Uterus (tissue), 4 donors: ENCODE measurements around the gene DHRS1. TPM values are rescaled to one million over a fixed set of nuclear protein-coding genes. Genes with fewer than 3 reads are reported as not detected.

Experiments used
- DNase-seq, 2 donors: peaks; one replicate each; pipeline ENCODE4 v3.0.0-alpha.2; 2019 to 2020
- H3K27ac ChIP-seq, 2 donors: fragments of 200-600 bp; sonication (generic); 1 replicate in 1 of 2; 2 replicates in 1 of 2; pipeline ENCODE4 v1.5.1; 2016 to 2018
- H3K27me3 ChIP-seq, 2 donors: fragments of 200-600 bp; sonication (generic); one replicate each; pipeline ENCODE4 v1.5.1; 2018 to 2019; ENCODE audit warnings: control low read depth in 1 of 2
- H3K36me3 ChIP-seq, 2 donors: fragments of 200-600 bp; sonication (generic); one replicate each; pipeline ENCODE4 v1.5.1; 2019; ENCODE audit warnings: control low read depth in 1 of 2
- H3K4me1 ChIP-seq, 2 donors: fragments of 200-600 bp; sonication (generic); one replicate each; pipeline ENCODE4 v1.5.1; 2018 to 2019; ENCODE audit warnings: control low read depth in 1 of 2
- H3K4me3 ChIP-seq, 2 donors: fragments of 200-600 bp; sonication (generic); 1 replicate in 1 of 2; 2 replicates in 1 of 2; pipeline ENCODE4 v1.5.1; 2018 to 2019; ENCODE audit warnings: mild to moderate bottlenecking in 1 of 2
- H3K9me3 ChIP-seq, 2 donors: fragments of 200-600 bp; sonication (generic); one replicate each; pipeline ENCODE4 v1.5.1; 2019; ENCODE audit warnings: control low read depth in 1 of 2
- CTCF ChIP-seq, 4 experiments: fragments of 200-600 bp in 2 of 4; fragments of 450-650 bp in 2 of 4; sonication (generic) in 2 of 4; IDR thresholded peaks; one replicate each; pipeline ENCODE4 v1.5.1; 2016 to 2019; ENCODE audit warnings: antibody characterized with exemption in 4 of 4, mild to moderate bottlenecking in 2 of 4, moderate library complexity in 1 of 4
- POLR2A ChIP-seq, 2 donors: fragments of 450-650 bp; IDR thresholded peaks; one replicate each; pipeline ENCODE4 v1.6.1; 2016; ENCODE audit warnings: antibody characterized with exemption in 2 of 2, mild to moderate bottlenecking in 1 of 2, moderate library complexity in 1 of 2
- intact Hi-C: fragments of 100-400 bp; cut with DNase I; formaldehyde crosslinking; loops from one replicate; pipeline ENCODE4 v1.15.1; 2023; ENCODE audit warnings: low total_unique reads
- total RNA-seq, 4 donors: library from RNA; depleted of rRNA in 3 of 4; stranded (reverse); fragments of >200 nt in 3 of 4; gene quantifications; one replicate each; pipeline versions ENCODE4 v1.1.0 to v1.2.4, GENCODE V29; 2014 to 2023
- donor health status: DM: yes; HTN: yes; CAD: no.

DHRS1 gene
- total RNA-seq, 4 donors from 2014 or later = 17.0 to 52.4 (median 37.7) TPM

DNA sequence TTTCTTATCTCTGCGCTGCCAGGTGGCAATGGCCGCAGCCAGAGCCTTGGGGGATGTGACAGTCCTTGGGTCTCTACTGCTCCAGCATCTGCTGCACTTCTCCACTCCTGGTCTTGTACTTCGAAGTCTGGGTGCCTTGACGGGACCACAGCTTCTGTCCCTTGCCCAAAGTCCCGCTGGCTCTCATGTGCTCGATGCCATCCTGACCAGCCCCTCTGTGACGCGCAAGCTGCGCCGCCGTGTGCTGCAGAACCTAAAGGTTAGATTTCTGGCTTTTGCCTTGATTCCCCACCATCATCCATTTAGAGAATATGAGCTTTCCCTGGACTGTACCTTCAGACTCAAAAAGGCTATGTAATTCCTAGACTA is 4.4 kb upstream of the DHRS1 start:
- no peak for DNase-seq
- no peak for TF ChIP-seq CTCF (IDR thresholded peaks at IDR 0.05)
- no peak for TF ChIP-seq POLR2A (IDR thresholded peaks at IDR 0.05)
- intact Hi-C loops = no loop called here

GRCh38 chr14:24300326-24300980 is 873 bp upstream of the DHRS1 start:
- Histone ChIP-seq H3K36me3 (no peaks in the 10 kb centered on the region), H3K9me3 (no peaks in the 10 kb centered on the region), H3K4me3 (peak overlapping the region; percentile 90 to 93), H3K27me3 (no peaks in the 10 kb centered on the region), H3K4me1 (no peaks in the 10 kb centered on the region), H3K27ac (peak overlapping the region; percentile 77 to 85)
- DNase-seq = no peak
- intact Hi-C loops = no loop called here
- TF ChIP-seq CTCF (IDR thresholded peaks at IDR 0.05) (no peak), POLR2A (IDR thresholded peaks at IDR 0.05) (no peak)

More for the DNA sequence above, 4.4 kb upstream of the DHRS1 start:
- Histone ChIP-seq H3K27ac (no peak overlapping the region), H3K9me3 (no peaks in the 10 kb centered on the region), H3K36me3 (no peaks in the 10 kb centered on the region), H3K27me3 (no peaks in the 10 kb centered on the region), H3K4me1 (no peaks in the 10 kb centered on the region), H3K4me3 (no peak overlapping the region)

- H3K4me1 ChIP-seq = no peaks in the 10 kb centered on the region
- intact Hi-C loops = loop anchor here (10.0 kb wide), 1 partner anchor 54 kb away; the partner anchor contains the start of gene TINF2
- H3K9me3 ChIP-seq = no peaks in the 10 kb centered on the region
- H3K4me3 ChIP-seq = peak overlapping the region; percentile 90 to 93
- DNase-seq = no peak
- H3K36me3 ChIP-seq = no peaks in the 10 kb centered on the region
- no peak for TF ChIP-seq CTCF (IDR thresholded peaks at IDR 0.05)
- TF ChIP-seq POLR2A (IDR thresholded peaks at IDR 0.05) = no peak
- H3K27ac ChIP-seq = peak overlapping the region; percentile 77 to 85
- no peaks in the 10 kb centered on the region for H3K27me3 ChIP-seq
Measured at GRCh38 chr14:24298892-24299254, 707 bp downstream of the DHRS1 start.

GRCh38 chr14:24297190-24297964 is 2.2 kb downstream of the DHRS1 start:
- no peak overlapping the region for H3K27ac ChIP-seq
- no peak for TF ChIP-seq POLR2A (IDR thresholded peaks at IDR 0.05)
- no peak for TF ChIP-seq CTCF (IDR thresholded peaks at IDR 0.05)
- DNase-seq = no peak
- H3K4me3 ChIP-seq = no peak overlapping the region
- no peaks in the 10 kb centered on the region for H3K4me1 ChIP-seq
- intact Hi-C loops = loop anchor here (10.0 kb wide), 1 partner anchor 53 kb away; the partner anchor contains the start of gene TINF2
- no peaks in the 10 kb centered on the region for H3K9me3 ChIP-seq
- no peaks in the 10 kb centered on the region for H3K27me3 ChIP-seq
- H3K36me3 ChIP-seq = no peaks in the 10 kb centered on the region
